ENCODE measurements around the gene NPAS3. TPM values are rescaled to one million over a fixed set of nuclear protein-coding genes. Genes with fewer than 3 reads are reported as not detected.

The NPAS3 gene
- total RNA-seq, 2 experiments from 2014 or later = not detected

DNA sequence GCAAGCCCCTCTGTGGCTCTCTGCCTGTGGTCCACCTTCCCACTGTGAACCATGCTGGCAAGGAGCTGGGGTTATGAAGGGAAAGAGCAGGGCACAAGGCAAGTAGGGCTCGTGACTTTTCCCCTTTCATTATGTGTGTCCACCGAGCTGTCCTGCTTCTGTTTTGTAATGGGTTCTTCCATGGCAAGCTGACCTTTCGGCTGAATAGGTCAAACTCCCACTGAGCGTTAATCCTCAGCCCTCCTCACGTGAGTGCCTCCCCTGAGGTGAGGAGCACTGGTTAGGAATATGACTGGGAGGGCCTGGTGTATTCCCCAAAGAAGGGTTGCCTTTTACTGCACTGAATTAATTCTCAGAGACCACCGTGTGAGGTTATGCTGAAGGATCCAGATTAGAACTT, 424.3 kb downstream of the NPAS3 start:
- intact Hi-C loops (cut with micrococcal nuclease; ENCODE audit: unreplicated experiment) = no loop called here
- BruUV-seq (replicated peaks) = no TSS peak

DNA sequence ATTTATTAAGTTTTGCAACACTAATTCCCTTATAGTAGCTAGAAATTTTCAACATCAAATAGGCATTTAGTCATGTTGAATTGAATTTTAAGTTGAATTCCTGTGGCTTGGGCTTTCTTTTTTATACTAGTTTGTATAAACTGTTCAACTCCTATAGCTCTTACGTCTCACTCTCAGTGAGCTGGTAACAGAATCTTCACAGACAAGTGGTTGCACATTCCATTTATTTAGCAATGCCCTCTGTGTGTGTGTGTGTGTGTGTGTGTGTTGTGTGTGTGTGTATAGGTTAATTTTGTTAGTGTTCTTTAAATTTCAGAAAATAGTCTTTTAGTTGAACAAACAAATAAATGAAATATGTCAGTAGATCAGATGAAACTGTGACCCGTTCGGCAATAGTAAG, 425.0 kb downstream of the NPAS3 start:
- no peak overlapping the region for H3K4me3 ChIP-seq (ENCODE audit: low read depth, low read length, poor library complexity, severe bottlenecking)
- intact Hi-C loops (cut with micrococcal nuclease; ENCODE audit: unreplicated experiment) = no loop called here
- H4K20me1 ChIP-seq (ENCODE audit: insufficient read depth, low read length) = no peaks in the 10 kb centered on the region
- TF ChIP-seq, protein P1, sequence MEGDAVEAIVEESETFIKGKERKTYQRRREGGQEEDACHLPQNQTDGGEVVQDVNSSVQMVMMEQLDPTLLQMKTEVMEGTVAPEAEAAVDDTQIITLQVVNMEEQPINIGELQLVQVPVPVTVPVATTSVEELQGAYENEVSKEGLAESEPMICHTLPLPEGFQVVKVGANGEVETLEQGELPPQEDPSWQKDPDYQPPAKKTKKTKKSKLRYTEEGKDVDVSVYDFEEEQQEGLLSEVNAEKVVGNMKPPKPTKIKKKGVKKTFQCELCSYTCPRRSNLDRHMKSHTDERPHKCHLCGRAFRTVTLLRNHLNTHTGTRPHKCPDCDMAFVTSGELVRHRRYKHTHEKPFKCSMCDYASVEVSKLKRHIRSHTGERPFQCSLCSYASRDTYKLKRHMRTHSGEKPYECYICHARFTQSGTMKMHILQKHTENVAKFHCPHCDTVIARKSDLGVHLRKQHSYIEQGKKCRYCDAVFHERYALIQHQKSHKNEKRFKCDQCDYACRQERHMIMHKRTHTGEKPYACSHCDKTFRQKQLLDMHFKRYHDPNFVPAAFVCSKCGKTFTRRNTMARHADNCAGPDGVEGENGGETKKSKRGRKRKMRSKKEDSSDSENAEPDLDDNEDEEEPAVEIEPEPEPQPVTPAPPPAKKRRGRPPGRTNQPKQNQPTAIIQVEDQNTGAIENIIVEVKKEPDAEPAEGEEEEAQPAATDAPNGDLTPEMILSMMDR (conservative IDR thresholded peaks at IDR 0.05; ENCODE audit: low read length) = no peak
- no peak for TF ChIP-seq EZH2phosphoT487 (IDR thresholded peaks at IDR 0.05; ENCODE audit: borderline replicate concordance, low read depth, low read length)
- H3K4me1 ChIP-seq (ENCODE audit: insufficient read depth, low read length, poor library complexity, severe bottlenecking) = no peaks in the 10 kb centered on the region
- CTCF ChIA-PET (ENCODE audit: unreplicated experiment) = no interaction called here
- no peak for DNase-seq (ENCODE audit: low spot score)
- no peak overlapping the region for H3K4me2 ChIP-seq (ENCODE audit: low read length)
- H3K79me2 ChIP-seq (ENCODE audit: insufficient read depth, low read depth, low read length) = no peaks in the 10 kb centered on the region
- POLR2A ChIA-PET = interaction anchor here (0.5 to 0.7 kb wide), 2 partner anchors 708 to 1136 kb away, joined by 3 read pairs; no protein-coding TSS in a partner anchor
- H2AFZ ChIP-seq (ENCODE audit: low read length) = no peak overlapping the region
- no peaks in the 10 kb centered on the region for H3K9me3 ChIP-seq (ENCODE audit: low read length)
- BruUV-seq (replicated peaks) = no TSS peak
- H3K9me2 ChIP-seq (ENCODE audit: insufficient read depth, low read length) = no peaks in the 10 kb centered on the region
- H3K27ac ChIP-seq (ENCODE audit: low read depth, low read length, poor library complexity, severe bottlenecking) = no peak overlapping the region
- no peaks in the 10 kb centered on the region for H3K36me3 ChIP-seq (ENCODE audit: insufficient read depth, low read length)

More for the DNA sequence above, 424.3 kb downstream of the NPAS3 start:
- Histone ChIP-seq H3K9me2 (ENCODE audit: insufficient read depth, low read length) (no peaks in the 10 kb centered on the region), H3K4me1 (ENCODE audit: insufficient read depth, low read length, poor library complexity, severe bottlenecking) (no peaks in the 10 kb centered on the region), H3K79me2 (ENCODE audit: insufficient read depth, low read depth, low read length) (no peaks in the 10 kb centered on the region), H2AFZ (ENCODE audit: low read length) (no peak overlapping the region), H4K20me1 (ENCODE audit: insufficient read depth, low read length) (no peaks in the 10 kb centered on the region), H3K4me3 (ENCODE audit: low read depth, low read length, poor library complexity, severe bottlenecking) (no peak overlapping the region), H3K4me2 (ENCODE audit: low read length) (no peak overlapping the region), H3K36me3 (ENCODE audit: insufficient read depth, low read length) (no peaks in the 10 kb centered on the region), H3K9me3 (ENCODE audit: low read length) (no peaks in the 10 kb centered on the region), H3K27ac (ENCODE audit: low read depth, low read length, poor library complexity, severe bottlenecking) (no peak overlapping the region)
- TF ChIP-seq, protein P1 (conservative IDR thresholded peaks at IDR 0.05; ENCODE audit: low read length) = no peak
- no peak for TF ChIP-seq EZH2phosphoT487 (IDR thresholded peaks at IDR 0.05; ENCODE audit: borderline replicate concordance, low read depth, low read length)
- POLR2A ChIA-PET = interaction anchor here (0.6 kb wide), 1 partner anchor 11 kb away, joined by 3 read pairs; no protein-coding TSS in a partner anchor
- DNase-seq (ENCODE audit: low spot score) = no peak
- CTCF ChIA-PET (ENCODE audit: unreplicated experiment) = no interaction called here

DNA sequence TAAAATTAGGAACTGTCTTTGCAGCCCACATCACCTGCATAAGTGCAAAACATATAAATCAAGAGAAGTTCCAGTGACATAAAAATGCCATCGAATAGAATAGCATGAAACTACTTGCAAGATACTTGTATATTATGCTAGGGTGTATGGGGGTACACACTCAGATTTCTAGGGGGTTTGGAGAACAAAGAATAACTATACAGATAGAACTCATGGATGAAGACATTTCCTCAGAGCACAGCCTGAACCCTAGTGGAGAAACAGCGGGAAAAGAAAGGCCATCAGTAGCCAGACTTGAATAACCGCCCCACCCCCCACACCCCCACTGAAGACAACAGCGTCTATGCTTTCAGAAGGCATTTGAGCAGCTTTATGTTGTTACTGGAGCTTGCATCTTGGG, 425.8 kb downstream of the NPAS3 start:
- H3K9me3 ChIP-seq (ENCODE audit: low read length) = no peaks in the 10 kb centered on the region
- H3K27ac ChIP-seq (ENCODE audit: low read depth, low read length, poor library complexity, severe bottlenecking) = no peak overlapping the region
- TF ChIP-seq, protein P1 (conservative IDR thresholded peaks at IDR 0.05; ENCODE audit: low read length) = no peak
- TF ChIP-seq EZH2phosphoT487 (IDR thresholded peaks at IDR 0.05; ENCODE audit: borderline replicate concordance, low read depth, low read length) = no peak
- no peak overlapping the region for H2AFZ ChIP-seq (ENCODE audit: low read length)
- no peak for DNase-seq (ENCODE audit: low spot score)
- ChIA-PET CTCF (ENCODE audit: unreplicated experiment) (no interaction called here), POLR2A (interaction anchor here (0.6 kb wide), 3 partner anchors 22 to 259 kb away, joined by 3 read pairs; no protein-coding TSS in a partner anchor)
- H3K4me2 ChIP-seq (ENCODE audit: low read length) = no peak overlapping the region
- no peak overlapping the region for H3K4me3 ChIP-seq (ENCODE audit: low read depth, low read length, poor library complexity, severe bottlenecking)
- intact Hi-C loops (cut with micrococcal nuclease; ENCODE audit: unreplicated experiment) = no loop called here
- no TSS peak for BruUV-seq (replicated peaks)
- no peaks in the 10 kb centered on the region for H3K79me2 ChIP-seq (ENCODE audit: insufficient read depth, low read depth, low read length)
- no peaks in the 10 kb centered on the region for H3K4me1 ChIP-seq (ENCODE audit: insufficient read depth, low read length, poor library complexity, severe bottlenecking)
- H3K9me2 ChIP-seq (ENCODE audit: insufficient read depth, low read length) = no peaks in the 10 kb centered on the region
- no peaks in the 10 kb centered on the region for H4K20me1 ChIP-seq (ENCODE audit: insufficient read depth, low read length)
- H3K36me3 ChIP-seq (ENCODE audit: insufficient read depth, low read length) = no peaks in the 10 kb centered on the region
